ENCODE measurements around the gene RGL3.
"Not testable (repeated sequence)": the region's sequence is repeated elsewhere in the genome, so short reads cannot be mapped to it uniquely, and the experiment has no call there.

Gene RGL3

DNA sequence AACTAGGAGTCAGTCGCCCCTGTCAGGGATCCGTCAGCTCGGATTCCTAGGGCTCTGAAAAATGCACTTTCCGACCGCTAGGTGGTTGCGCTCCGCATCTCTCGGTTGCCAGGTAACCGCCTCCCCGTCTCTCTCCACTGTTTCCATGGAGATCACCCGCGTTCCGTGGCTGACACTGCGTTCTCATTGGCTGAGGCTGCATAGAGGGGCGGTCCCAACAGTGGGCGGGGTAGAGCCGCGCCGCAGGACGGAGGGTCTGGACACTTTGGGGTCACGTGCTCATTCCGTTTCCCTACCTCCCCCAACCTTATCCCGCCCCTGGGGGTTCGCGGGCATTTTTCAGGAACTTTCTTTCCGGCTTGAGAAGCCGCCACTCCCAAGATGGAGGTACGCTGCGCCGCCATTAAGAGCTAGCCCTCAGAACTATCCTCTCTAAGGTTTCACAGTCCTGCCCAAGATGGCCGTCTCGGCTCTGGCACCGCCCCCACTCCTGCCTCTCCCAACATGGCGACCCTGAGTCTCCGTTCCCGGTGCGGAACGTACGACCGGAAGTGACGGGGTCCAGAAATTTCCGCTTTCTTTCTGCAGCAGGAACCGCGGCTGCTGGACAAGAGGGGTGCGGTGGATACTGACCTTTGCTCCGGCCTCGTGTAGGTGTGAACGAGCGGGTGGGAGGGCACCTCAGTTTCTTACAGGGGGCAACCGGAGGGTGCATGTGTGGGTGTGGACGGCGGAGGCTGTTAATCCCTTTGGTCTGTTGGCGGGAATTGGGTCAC is 16.1 kb upstream of the RGL3 start, which contains the start of the genes ODAD3 and PRKCSH:
ODAD3 (minus strand) TSS at position 65 of the 776 bp plus-strand sequence. CDS start 105 bp downstream, outside the sequence.
PRKCSH (plus strand) TSS at position 579 of the 776 bp plus-strand sequence. CDS start 483 bp downstream, outside the sequence.
- TF ChIP-seq, protein P1, sequence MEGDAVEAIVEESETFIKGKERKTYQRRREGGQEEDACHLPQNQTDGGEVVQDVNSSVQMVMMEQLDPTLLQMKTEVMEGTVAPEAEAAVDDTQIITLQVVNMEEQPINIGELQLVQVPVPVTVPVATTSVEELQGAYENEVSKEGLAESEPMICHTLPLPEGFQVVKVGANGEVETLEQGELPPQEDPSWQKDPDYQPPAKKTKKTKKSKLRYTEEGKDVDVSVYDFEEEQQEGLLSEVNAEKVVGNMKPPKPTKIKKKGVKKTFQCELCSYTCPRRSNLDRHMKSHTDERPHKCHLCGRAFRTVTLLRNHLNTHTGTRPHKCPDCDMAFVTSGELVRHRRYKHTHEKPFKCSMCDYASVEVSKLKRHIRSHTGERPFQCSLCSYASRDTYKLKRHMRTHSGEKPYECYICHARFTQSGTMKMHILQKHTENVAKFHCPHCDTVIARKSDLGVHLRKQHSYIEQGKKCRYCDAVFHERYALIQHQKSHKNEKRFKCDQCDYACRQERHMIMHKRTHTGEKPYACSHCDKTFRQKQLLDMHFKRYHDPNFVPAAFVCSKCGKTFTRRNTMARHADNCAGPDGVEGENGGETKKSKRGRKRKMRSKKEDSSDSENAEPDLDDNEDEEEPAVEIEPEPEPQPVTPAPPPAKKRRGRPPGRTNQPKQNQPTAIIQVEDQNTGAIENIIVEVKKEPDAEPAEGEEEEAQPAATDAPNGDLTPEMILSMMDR (IDR thresholded peaks at IDR 0.05; ENCODE audit: insufficient read depth, low read depth, low read length, missing control alignments): peak; percentile 92
- peak; percentile 100 for DNase-seq (ENCODE audit: low read depth)
- peak within 1 kb of the TSS; percentile 84 for H3K4me3 ChIP-seq (ENCODE audit: low read depth, low read length)

DNA sequence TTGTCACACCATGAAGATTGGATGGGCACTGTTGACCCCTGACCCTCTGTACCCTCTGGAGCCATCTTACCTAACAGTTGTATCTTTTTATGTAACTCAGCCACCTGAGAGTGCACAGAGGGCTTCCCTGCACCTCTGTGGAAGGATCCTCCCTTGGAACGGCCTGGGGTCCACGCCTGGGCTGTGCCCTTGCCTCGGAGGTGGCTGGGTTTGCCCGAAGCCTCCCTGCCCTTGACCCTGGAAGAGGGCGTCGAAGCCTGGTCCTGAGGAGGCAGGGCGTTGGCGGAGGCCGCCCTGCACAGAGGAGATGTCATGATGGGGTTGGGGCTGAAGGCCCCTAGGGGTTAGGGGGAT is 15.6 kb upstream of the RGL3 start:
- peak overlapping the region; percentile 44 for H3K4me3 ChIP-seq (ENCODE audit: low read depth, low read length)
- no peak for DNase-seq (ENCODE audit: low read depth)
- TF ChIP-seq, protein P1 (IDR thresholded peaks at IDR 0.05; ENCODE audit: insufficient read depth, low read depth, low read length, missing control alignments): no peak

DNA sequence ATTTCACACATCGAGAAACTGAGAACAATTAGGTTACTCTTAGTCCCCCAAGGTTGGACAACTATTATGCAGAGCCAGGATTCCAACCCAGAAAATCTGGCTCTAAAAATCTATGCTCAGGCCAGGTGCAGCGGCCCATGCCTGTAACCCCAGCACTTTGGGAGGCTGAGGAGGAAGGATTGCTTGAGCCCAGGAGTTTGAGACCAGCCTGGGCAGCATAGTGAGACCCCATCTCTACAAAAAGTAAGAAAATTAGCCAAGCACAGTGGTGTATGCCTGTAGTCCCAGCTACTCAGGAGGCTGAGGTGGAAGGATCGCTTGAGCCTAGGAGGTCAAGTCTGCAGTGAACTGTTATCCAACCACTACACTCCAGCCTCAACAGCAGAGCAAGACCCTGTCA is 14.4 kb upstream of the RGL3 start:
- H3K4me3 ChIP-seq (ENCODE audit: low read depth, low read length); DNase-seq (ENCODE audit: low read depth): not testable (repeated sequence)

DNA sequence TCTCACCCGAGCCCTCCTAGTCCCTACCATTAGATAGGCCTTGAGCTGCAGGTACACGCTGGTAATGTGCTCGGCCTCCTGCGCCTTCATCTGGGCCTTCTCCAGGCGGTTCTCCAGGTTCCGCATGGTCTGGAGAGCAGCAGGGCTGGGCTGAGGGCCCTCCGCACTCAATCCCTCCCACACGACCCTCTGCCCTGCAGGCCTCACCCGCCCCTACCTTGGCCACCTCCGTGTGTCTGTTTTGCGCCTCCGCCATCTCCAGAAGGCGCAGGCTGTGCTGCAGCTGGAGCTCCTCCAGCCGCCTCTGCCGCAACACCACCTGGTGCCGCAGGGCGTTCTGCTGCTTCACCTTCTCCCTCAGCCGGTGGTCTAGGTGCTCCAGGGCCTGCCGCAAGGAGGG is 7.5 kb upstream of the RGL3 start:
- H3K4me3 ChIP-seq (ENCODE audit: low read depth, low read length): no peak overlapping the region
- no peak for DNase-seq (ENCODE audit: low read depth)
- TF ChIP-seq, protein P1 (IDR thresholded peaks at IDR 0.05; ENCODE audit: insufficient read depth, low read depth, low read length, missing control alignments): no peak

DNA sequence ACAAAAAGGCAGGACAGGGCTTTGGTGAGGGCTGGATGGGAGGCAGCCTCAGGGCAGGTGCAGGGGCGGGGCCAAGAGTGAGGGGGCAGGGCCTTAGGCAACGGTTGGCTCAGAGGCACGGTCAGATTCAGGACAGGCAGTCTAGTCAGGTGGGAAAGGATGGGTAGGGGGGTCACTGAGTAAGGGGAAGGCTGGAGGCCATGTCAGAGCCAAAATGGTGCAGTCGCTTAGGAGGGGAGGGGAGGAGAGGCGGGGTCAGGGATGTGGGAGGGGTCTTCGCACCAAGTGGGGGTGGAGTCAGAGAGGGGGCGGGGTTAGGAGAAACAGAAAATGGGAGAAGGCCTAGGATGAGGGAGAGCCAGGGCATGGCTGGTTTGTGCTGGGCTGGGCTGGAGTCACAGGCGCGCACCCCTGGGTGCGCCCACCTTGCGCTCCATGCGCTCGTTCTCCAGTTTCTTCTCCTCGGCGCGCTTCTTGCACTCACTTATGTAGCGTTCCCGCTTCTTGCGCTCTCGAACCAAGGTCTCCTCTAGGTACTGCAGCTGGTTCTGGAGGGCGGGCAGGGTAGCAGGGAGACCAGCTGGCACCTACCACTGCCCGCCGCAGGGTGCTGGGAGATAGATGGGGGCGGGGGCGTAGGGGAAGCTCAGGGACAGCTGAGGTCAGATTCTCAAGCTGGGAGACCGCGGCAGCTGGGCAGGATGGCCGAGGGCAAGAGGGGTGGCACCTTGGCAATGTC is 6.8 kb upstream of the RGL3 start:
- TF ChIP-seq, protein P1 (IDR thresholded peaks at IDR 0.05; ENCODE audit: insufficient read depth, low read depth, low read length, missing control alignments): no peak
- DNase-seq (ENCODE audit: low read depth): no peak
- no peak overlapping the region for H3K4me3 ChIP-seq (ENCODE audit: low read depth, low read length)

DNA sequence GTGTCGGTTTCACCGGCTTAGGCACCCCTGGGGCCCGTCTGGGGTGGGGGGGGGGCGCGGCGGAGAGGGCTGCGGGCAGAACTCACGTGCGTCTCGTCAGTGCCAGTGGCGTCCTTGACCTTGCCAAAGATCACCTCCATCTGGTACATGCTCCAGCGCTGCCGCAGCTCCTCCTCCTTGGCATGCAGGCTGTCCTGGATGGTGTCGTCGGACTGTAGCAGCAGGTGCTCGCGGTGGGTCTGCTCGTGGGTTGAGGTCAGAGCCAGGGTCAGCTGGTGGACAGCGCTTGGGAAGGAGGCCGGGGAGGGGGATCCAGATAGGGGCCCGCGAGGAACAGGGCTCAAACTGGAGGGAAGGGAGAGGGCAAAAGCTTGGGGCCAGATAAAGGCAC is 4.7 kb upstream of the RGL3 start:
- TF ChIP-seq, protein P1 (IDR thresholded peaks at IDR 0.05; ENCODE audit: insufficient read depth, low read depth, low read length, missing control alignments): no peak
- no peak for DNase-seq (ENCODE audit: low read depth)
- H3K4me3 ChIP-seq (ENCODE audit: low read depth, low read length): no peak overlapping the region

DNA sequence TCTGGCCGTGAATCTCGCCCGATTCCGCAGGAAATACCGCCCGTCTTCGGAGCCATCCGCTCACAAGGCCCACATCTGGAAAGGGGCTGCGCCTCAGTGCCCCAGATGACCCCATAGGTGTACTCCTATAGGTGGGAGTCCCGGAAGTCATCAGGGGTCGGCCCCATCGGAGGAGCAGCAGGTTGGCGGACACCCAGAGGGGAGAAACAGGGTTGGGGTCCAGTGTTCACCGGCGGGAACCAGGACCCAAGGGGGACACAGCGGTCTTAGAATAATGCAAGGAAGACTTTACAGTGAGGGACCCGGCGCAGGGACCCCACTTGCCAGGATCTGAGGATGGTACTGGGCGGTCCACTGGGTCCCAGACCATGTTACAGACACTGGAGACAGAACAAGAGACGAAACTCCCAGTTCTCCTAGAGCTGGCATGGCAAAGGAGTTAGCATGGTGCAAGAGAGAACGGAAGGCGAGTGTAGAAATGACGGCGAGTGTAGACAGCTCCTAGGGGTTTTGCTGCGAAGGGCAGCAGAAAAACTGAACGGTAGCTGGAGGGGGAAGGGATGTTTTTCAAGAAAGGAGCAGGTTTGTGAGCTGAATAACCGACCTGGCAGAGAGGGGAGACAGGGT is 4.2 kb upstream of the RGL3 start:
- H3K4me3 ChIP-seq (ENCODE audit: low read depth, low read length): no peak overlapping the region
- TF ChIP-seq, protein P1 (IDR thresholded peaks at IDR 0.05; ENCODE audit: insufficient read depth, low read depth, low read length, missing control alignments): no peak
- DNase-seq (ENCODE audit: low read depth): no peak
